GM18861 (cell line): ENCODE results near the gene MEI4.

Experiments used
- ATAC-seq: cut with Tn5 transposase; IDR thresholded peaks from one replicate; pipeline ENCODE4 v1.9.1; 2021; ENCODE audit not compliant: unreplicated experiment

Gene MEI4

GRCh38 chr6:77930382-77930781, 277.5 kb downstream of the MEI4 start:
- ATAC-seq, result no peak

- ATAC-seq, result no peak
These were observed 278.1 kb downstream of the MEI4 start for GRCh38 chr6:77930952-77931351.

- no peak for ATAC-seq
These were observed 309.2 kb downstream of the MEI4 start for GRCh38 chr6:77962070-77962469.

- no peak for ATAC-seq
These were observed 312.6 kb downstream of the MEI4 start for GRCh38 chr6:77965449-77965848.

GRCh38 chr6:77972334-77972733, 319.5 kb downstream of the MEI4 start:
- no peak for ATAC-seq
